GM18909 (cell line): Measurements from ENCODE around the gene CFAP99.
"Not testable (repeated sequence)": the region's sequence is repeated elsewhere in the genome, so short reads cannot be mapped to it uniquely, and the experiment has no call there.

ENCODE experiments used
- ATAC-seq: cut with Tn5 transposase; IDR thresholded peaks from one replicate; pipeline ENCODE4 v1.9.1; 2021; ENCODE audit warnings: mild to moderate bottlenecking; ENCODE audit not compliant: unreplicated experiment, poor library complexity

CFAP99 gene

DNA sequence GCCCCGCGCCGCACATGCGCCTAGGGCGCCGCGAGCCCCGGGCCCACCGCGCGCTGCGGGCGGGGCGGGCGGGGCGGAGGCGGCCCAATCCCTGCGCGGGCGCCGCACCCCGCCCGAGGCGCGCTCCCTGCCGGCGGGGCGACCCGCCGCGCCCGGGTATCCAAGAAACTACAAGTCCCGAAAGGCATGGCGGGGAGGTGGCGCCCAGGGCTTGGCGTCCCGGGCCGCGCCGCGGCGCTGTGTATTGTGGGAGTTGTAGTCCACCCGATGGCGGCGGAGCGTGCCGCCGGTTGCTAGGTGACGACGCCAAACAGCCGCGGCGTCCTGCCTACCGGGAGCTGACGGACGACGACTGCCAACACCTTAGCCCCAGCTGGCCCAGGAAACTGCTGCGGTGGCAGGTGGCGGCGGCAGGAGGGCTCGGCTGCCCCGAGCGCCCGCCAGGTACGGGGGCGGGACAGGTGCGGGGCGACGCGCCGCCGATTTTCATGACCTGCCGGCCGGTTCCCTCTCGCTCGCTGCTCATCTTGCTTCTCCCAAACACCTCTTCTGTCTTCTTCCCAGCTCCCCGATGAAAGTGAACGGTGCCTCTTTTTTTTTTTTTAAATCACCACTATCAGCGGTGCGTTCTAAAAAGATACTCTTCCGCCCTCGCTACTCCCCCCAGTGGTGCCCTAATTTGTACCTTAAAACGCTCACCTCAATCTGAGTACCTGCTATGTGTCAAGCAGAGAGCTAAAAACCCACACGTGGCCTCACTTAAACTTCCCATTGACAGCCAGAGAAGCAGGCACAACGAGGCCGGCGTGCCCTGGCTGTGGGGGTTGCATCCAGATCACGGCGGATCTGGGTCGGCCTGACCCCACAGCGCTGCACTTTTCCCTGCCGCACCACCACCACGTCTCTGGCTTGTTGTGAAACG, at the start of gene CFAP99:
Gene CFAP99 (plus strand): TSS at position 306 of the 922 bp plus-strand sequence.
- ATAC-seq = peak; percentile 89

DNA sequence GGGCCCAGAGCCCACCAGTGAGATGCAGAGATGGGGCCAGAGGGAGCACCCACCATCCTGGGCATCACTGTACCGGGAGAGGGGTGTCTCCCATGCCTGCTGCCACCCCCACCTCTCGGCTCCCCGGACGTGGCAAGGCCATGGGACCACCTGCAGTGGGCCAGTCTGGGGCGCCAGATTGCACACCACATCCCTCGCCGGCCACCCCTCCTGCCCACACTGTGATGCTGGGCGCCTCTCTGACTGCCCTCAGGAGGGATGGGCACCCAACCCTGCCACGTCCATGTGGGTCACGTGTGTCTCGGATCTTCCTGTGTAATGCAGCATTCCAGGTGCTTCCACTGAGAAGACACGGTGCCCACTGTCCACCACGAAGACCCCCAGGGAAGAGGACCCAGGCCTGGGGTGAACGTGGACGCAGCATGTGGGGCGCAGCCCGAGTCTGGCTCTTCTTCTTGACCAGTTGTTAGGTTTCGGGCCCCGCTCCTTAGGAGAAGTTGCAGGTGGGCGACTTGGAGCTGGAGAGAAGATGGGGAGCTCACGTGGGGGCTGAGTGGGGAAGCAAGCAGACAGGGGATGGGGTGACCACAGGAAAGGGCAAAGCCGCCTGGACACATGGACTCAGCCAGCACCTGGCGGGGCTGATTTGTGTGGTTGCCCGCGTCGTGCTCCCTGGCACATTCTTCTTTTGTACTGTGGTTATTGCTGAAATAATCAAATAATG, 48.0 kb upstream of the CFAP99 start:
- ATAC-seq = no peak

DNA sequence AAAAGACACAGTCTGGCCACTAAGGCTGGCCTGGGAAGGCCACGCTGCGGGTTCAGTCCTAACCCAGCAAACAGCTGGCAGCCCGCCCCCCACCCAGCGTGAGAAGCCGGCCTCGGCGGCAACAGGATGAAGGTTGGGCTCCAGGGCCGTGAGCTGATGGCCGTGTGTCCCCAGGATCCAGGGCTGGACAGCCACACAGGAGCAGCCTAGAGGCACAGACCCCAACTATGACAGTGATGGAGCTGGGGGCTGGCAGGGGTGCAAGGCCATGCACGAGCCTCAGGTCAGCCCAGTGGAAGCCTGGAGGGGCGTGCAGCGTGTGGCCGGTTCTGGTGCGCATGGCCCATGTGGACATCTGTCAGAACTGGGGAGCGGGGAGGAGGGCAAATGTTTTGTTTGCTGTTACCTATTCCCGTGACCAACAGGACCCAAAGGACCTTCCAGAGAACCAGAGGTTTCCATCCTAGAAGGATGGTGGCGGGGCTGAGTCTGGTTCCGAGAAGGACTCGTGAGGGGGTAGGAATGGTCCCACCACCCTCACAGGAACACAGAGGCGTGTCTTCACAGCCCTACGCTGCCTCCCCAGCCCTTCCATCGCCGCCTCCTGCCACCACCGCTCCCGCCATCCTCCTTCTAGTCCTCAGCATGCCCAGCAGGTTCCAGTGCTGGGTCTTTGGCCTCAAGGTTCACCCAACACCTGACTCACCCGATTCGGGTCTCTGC, 46.8 kb upstream of the CFAP99 start:
- no peak for ATAC-seq

DNA sequence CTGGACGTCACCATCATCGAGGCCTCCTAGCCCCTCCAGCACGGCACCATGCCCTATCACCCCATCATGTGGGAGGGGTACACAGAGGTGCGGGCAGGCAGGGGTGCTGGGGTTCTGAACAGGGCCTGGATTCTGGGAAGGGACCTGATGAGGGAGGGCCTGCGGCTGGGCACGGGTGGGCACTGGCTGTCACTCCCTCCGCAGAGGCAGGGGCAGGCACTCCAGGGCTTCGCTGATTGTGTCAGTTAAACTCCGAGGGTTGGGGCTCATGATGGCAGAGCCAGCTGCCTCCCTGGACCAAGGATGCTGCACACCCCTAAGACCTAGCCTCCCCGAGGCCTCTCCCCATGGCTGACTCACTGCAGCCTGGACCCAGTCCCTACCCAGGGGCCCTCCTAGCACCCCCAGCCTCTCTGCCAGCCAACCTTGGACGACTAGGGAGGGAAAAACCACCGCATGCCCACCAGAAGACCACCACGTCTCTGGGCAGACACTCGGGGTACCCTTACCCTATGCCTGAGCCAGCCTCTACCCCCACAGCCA, 46.2 kb upstream of the CFAP99 start:
- ATAC-seq = no peak

DNA sequence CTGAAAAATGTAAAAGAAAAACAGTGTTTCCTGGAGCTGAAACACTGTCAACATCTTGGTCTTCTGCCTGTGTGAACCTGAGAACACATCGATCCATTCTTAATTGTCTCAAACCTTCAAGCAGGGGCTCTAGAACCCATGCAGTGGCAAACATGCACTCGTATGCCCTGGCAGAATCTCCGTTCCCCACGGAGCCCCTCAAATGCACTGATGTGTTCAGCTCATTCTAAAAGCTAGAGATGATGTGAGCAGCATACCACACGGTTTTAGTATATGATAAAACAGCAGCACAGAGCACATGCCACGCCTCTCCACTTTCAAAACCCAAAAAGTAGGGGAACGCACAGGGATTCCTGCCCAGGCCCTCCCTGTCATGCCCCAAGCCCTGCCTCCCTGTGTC, 45.2 kb upstream of the CFAP99 start:
- ATAC-seq = no peak

DNA sequence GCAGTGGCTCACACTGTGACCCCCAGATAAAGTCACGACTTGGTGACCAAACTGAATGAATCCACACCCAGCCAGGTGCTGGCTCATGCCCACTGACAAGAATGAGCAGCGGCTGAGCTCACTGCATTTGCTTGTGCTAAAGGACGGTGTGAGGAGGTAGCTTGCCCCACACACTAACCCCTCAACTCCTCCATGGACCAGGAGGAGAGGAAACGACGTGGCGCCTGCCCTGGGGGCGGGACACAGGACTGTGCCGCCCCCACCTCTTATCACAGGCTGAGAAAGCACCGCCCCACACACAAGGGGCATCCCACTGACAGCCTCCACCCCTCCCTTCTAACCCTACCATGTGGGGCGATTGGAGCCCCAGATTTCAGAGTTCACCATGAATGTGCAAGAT, 43.3 kb upstream of the CFAP99 start:
- no peak for ATAC-seq

DNA sequence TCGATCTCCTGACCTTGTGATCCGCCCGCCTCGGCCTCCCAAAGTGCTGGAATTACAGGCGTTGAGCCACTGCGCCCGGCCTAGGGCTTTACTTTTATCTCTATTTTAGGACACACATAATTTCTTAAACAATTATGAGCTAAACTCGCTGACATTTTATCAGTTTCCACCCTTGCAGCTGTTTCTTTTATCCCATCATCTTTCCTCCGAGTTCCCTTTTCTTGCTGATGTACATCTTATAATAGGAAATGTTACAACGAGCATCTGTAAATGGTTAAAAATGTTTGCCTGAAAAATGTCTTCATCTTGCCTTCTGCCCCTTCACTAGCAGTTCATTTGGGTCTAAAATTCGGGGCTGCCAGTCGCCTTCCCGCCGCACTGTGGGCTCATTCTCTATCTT, 41.5 kb upstream of the CFAP99 start:
- ATAC-seq = no peak

DNA sequence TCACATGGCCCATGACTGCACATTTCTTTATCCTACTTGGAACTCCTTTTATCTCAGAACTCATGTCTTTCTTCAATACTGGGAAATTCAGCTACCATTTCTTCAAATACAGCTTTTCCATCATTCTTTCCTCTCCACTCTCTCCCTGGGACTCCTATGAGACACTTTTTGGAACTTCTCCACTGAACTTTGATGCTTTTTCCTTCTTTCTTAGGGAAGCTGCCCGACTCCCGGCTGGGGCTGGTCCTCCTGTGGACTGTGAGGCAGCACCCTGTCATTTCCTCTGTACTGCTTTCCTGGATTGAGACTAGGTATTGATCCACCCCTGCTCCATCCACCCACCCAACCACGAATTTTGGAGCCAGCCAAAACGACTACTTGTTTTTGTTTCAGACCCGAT, 40.4 kb upstream of the CFAP99 start:
- no peak for ATAC-seq

DNA sequence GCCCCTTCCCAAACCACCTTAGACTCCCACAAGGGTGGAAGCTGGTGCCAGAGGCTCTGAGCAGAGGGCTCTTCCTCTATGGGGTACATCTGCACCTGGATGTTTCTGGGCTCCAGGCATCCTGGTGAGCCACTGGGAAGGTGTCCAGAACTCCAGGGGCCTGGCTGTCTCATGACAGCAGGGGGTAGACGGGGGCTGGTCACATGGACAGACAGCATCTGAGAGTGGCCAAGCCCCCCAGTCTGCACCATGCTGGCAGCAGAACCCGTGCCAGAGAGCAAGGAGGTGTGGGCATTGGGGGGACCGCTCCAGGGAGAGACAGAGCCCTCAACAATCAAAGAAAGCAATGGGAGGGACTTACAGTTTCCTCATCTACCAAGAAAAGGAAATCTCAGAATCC, 39.9 kb upstream of the CFAP99 start:
- no peak for ATAC-seq

DNA sequence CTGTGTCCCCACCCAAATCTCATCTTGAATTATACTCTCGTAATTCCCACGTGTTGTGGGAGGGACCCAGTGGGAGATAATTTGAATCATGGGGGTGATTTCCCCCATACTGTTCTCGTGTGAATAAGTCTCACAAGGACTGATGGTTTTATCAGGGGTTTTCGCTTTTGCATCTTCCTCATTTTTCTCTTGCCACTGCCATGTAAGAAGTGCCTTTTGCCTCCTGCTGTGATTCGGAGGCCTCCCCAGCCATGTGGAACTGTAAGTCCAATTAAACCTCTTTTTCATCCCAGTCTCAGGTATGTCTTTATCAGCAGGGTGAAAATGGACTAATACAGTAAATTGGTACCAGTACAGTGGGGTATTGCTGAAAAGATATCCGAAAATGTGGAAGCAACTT, 38.2 kb upstream of the CFAP99 start:
- ATAC-seq = not testable (repeated sequence)

DNA sequence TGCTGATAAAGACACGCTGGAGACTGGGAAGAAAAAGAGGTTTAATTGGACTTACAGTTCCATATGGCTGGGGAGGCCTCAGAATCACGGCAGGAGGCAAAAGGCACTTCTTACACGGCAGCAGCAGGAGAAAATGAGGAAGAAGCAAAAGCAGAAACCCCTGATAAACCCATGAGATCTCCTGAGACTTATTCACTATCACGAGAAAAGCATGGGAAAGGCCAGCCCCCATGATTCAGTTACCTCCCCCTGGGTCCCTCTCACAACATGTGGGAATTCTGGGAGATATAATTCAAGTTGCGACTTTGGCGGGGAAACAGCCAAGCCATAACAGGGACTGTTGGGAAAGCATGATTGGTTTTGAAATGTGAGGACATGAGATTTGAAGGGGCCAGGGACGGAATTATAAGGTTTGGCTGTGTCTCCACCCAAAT, 36.0 kb upstream of the CFAP99 start:
- ATAC-seq = not testable (repeated sequence)

DNA sequence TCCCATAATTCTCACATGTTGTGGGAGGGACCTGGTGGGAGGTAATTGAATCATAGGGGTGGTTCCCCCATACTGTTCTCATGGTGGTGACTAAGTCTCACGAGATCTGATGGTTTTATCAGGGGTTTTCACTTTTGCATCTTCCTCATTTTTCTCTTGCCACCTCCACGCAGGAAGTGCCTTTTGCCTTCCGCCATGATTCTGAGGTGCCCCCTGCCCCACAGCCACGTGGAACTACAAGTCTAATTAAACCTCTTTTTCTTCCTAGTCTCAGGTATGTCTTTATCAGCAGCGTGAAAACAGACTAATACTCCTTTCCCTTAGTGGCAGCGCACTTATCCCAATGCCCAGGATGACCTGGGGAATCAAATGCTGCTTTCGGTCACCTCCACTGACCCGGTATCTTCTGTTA, 35.5 kb upstream of the CFAP99 start:
- not testable (repeated sequence) for ATAC-seq

DNA sequence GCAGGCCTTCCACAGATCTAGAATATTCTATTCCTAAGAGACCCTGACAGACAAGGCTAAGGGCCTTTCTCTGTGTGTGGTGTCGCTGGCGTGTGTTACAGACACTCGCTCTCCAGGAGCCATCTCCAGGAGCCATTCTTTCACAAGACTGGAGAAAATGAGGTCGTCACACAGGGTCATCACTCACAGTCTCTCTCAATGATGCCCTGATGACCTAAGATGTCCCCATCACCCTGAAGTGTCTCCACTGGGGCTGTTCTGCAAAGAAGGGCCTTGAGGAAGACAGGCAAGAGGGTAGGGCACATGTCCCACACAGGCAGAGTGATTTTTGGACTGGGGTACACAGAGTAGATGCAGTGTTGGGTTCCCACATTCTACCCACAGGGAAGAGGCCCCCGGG, 35.0 kb upstream of the CFAP99 start:
- no peak for ATAC-seq

DNA sequence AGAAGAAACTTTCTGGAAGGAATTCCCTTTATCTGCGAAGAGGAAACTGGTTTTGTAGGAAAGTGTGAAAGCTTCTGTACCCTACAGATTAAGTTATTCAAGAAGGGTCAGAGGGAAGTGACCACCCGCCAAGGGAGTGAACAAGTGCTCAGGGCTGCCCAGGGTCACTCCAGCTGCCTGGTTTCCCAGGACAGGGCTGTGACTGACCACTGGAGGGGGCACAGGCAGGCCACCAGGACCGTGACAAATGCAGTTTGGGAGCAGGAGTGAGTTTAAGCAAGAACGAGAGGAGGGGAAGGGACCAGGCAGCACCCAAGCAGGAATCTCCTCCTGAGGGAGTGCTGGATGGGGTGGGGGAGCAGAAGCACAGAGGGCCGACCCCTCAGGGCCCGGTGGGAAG, 34.5 kb upstream of the CFAP99 start:
- no peak for ATAC-seq

DNA sequence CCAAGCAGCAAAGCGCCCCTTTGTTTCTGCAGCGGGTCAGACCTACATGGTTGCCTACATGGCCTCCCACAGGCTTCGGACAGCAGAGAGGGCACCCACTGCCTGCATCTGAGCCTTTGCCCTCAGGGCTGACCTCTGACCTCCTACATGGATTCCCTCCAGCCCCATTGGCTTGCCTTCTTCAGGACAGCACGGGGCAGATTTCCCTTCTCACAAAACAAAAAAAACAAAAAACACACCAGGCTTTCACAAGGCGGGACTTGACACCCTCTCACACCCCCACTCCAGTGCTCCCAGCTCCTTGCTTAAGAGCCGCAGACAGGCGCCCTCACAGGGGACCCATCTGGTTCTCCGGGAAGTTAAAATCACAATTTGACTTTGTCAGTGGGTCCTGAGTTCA, 33.2 kb upstream of the CFAP99 start:
- no peak for ATAC-seq

DNA sequence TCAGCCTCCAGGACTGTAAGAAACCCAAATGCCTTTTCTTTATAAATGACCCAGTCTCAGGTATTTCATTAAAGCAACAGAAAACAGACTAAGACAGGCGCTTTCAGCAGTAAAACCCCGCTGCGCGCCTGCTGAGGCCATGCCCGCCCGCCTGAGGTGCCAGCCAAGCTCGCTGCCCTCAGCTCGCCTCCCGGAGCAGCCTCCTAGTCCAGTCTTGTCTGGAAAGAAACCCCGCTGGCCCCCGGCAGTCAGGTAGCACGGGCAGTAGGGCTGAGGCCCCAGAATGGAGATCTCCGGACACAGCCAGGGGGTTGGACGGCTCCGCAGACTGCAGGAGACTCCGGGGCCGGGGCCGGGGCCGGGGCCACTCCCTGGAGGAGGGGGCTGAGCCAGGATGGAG, 32.0 kb upstream of the CFAP99 start:
- no peak for ATAC-seq

DNA sequence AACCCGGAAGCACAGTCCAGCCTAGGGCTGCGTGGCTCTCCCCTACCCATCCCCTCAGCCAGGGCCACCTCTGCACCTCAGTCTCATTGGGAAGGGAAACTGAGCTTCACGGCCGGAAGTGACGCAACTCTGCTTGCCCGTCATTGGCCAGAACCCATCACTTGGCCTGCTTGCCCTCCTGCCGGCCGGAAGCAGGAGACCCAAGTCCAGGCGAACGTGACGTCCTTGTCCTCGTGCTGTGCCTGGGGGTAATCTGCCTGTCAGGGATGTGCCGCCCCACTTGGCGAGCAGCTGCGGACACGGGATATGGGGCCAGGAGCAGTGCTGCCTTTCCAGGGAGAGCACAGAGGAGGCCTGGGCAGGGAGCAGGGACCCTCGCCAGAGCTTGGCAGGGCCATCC, 31.5 kb upstream of the CFAP99 start:
- ATAC-seq = no peak

DNA sequence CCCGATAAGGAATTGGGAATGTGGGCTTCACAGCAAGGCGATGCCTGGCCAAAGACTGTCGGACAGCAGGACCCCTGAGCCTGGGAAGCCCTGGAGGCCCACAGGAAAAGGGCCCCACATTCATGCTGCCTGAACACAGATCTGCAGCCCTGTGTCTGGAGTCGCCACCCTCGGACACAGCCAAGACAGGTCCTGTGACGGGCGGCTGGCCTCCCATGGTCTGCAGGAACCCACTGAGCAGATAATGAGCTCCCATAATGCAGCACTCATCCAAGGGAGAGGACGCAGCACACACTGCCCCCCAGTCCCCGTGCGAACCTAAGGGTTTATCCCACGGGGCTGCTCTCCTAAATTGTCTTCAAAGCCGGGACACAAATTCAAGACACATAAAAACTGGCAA, 30.9 kb upstream of the CFAP99 start:
- no peak for ATAC-seq

DNA sequence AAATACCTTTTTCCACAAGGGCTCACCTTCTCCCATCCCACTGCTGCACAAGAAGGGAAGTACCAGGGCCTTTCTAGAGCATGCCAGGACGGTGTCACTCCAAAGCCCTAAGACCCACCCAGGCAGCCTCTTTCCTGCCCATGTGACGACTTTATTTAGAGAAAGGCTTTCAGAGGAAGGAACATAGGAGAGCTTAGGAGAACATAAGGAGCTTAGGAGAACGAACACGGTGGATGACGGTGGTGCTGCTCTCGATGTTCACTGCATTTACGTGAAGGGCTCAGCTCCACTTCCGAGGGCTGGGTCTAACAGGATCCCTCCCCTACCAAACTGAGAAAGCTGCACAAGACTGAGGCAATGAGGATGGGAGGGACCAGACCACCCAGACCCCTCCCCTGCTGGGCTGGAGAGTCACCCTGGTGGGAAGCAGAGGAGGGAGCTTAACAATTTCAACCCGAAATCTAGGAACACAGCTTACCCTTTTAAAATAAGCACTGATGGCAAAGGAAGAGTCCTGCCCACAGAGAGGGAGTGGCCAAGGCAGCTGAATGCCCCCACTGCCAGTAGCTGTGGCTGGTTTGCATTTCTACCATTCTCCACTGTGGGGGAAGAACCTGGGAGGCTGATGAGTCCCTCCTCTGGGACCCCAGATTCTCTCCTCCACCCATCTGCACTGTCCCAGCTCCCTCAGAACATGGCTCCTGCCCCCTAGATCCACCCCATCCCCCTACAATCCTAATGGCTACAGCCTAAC, 30.1 kb upstream of the CFAP99 start:
- ATAC-seq = no peak

DNA sequence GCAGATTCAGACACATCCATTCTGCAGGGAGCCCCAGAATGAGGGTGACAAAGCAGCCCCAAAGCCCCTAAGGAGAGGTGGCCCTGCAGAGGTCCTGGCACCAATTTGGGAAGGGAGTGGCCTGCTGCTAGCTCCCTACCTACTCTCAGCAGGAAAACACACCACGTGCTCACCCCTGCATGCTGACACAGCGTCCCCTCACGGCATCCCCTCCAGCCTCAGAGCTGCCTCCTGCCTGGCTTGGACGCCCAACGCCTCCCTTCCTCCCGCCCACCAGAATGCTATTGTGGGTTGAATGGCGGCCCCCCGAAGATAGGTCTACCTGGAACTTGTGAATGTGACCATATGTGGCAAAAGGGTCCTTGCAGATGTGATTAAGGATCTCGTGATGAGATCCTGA, 29.1 kb upstream of the CFAP99 start:
- ATAC-seq = no peak
